WI38 (cell line): ENCODE data around the gene SESN2.

Experiments used
- H3K4me3 ChIP-seq: 2 replicates; pipeline ENCODE4 v1.5.1; 2011; ENCODE audit warnings: low read depth, mild to moderate bottlenecking, control low read depth, low read length
- CTCF ChIP-seq: IDR thresholded peaks from 2 replicates; pipeline ENCODE4 v1.5.1; 2012; ENCODE audit warnings: low read depth, mild to moderate bottlenecking, control low read depth, low read length

The SESN2 gene

GRCh38 chr1:28256197-28256827 lies 3.0 kb upstream of the SESN2 start:
- no peak overlapping the region for H3K4me3 ChIP-seq
- no peak for TF ChIP-seq CTCF

- no peak for TF ChIP-seq CTCF
- H3K4me3 ChIP-seq: no peak overlapping the region
These were observed 1.6 kb upstream of the SESN2 start for GRCh38 chr1:28257736-28258135.

GRCh38 chr1:28258628-28259251 lies 578 bp upstream of the SESN2 start:
- H3K4me3 ChIP-seq: peak overlapping the region; percentile 23
- TF ChIP-seq CTCF: no peak

- peak overlapping the region; percentile 97 for H3K4me3 ChIP-seq
- TF ChIP-seq CTCF: no peak
These were observed 850 bp downstream of the SESN2 start for GRCh38 chr1:28259934-28260802.

- TF ChIP-seq CTCF: no peak
- peak overlapping the region; percentile 97 for H3K4me3 ChIP-seq
These were observed 1.5 kb downstream of the SESN2 start for GRCh38 chr1:28260803-28261174.

- TF ChIP-seq CTCF: no peak
- no peak overlapping the region for H3K4me3 ChIP-seq
These were observed 5.6 kb downstream of the SESN2 start for GRCh38 chr1:28264897-28265296.

- TF ChIP-seq CTCF: no peak
- H3K4me3 ChIP-seq: no peak overlapping the region
These were observed 6.3 kb downstream of the SESN2 start for GRCh38 chr1:28265577-28265976.
